Mucosa of descending colon (tissue), 3 donors: Measurements from ENCODE around the gene ITSN1. TPM values are rescaled to one million over a fixed set of nuclear protein-coding genes. Genes with fewer than 3 reads are reported as not detected.

Source experiments
- ATAC-seq: fragments of 200-7000 bp; cut with Tn5 transposase; one replicate; pipeline ENCODE4 v1.9.1; 2020; ENCODE audit warnings: mild to moderate bottlenecking, moderate library complexity
- DNase-seq, 3 donors: peaks; one replicate each; pipeline ENCODE4 v3.0.0-alpha.2; 2020
- H3K36me3 ChIP-seq: fragments of 200-600 bp; one replicate; pipeline ENCODE4 v1.8.0; 2021; ENCODE audit warnings: low read depth, mild to moderate bottlenecking
- H3K4me1 ChIP-seq: fragments of 200-600 bp; one replicate; pipeline ENCODE4 v1.8.0; 2021; ENCODE audit warnings: low read depth, mild to moderate bottlenecking
- H3K4me3 ChIP-seq: fragments of 200-600 bp; one replicate; pipeline ENCODE4 v1.8.0; 2021; ENCODE audit warnings: mild to moderate bottlenecking
- H3K9me3 ChIP-seq: fragments of 200-600 bp; one replicate; pipeline ENCODE4 v1.8.0; 2021; ENCODE audit warnings: mild to moderate bottlenecking
- CTCF ChIP-seq: fragments of 200-600 bp; IDR thresholded peaks from one replicate; pipeline ENCODE4 v1.8.0; 2022; ENCODE audit warnings: antibody characterized with exemption, mild to moderate bottlenecking
- intact Hi-C, 2 donors: fragments of 100-400 bp; cut with DNase I in 1 of 2; cut with micrococcal nuclease in 1 of 2; formaldehyde crosslinking; loops; one replicate each; pipeline versions ENCODE4 v1.11.0 to v1.11.1; 2022; cut with DNase I, micrococcal nuclease
- total RNA-seq, 3 donors: library from RNA; stranded (reverse); fragmentation: NEBNext Ultra II Directional in 2 of 3; extraction: Animal tissue kit (Norgen Biotek cat#: 25700) in 2 of 3; gene quantifications; one replicate each; pipeline versions ENCODE4 v1.2.1 to v1.2.4, GENCODE V29; 2021 to 2023
- donor health status: DM: no; HTN: no; CAD: no; lungs with moderate emphysema.
- donor health status: DM: no; HTN: no; CAD: no.
- donor health status: DM: no; HTN: yes; CAD: no.

ITSN1 gene
- total RNA-seq, 3 donors from 2014 or later: 35.6 to 54.8 (median 45.3) TPM

GRCh38 chr21:33699277-33699676, 57.0 kb downstream of the ITSN1 start:
- no peaks in the 10 kb centered on the region for H3K36me3 ChIP-seq
- no peak overlapping the region for H3K4me3 ChIP-seq
- H3K4me1 ChIP-seq: no peaks in the 10 kb centered on the region
- no peaks in the 10 kb centered on the region for H3K9me3 ChIP-seq
- TF ChIP-seq CTCF: no peak
- intact Hi-C loops: no loop called here
- no peak for ATAC-seq
- no peak for DNase-seq

GRCh38 chr21:33700491-33700890, 58.2 kb downstream of the ITSN1 start:
- Histone ChIP-seq H3K9me3 (no peaks in the 10 kb centered on the region), H3K4me3 (no peak overlapping the region), H3K4me1 (no peaks in the 10 kb centered on the region), H3K36me3 (no peaks in the 10 kb centered on the region)
- no peak for DNase-seq
- intact Hi-C loops: no loop called here
- no peak for ATAC-seq
- TF ChIP-seq CTCF: no peak

- no peaks in the 10 kb centered on the region for H3K4me1 ChIP-seq
- H3K9me3 ChIP-seq: peaks cover 4% of the 10 kb centered on the region
- ATAC-seq: no peak
- H3K4me3 ChIP-seq: no peak overlapping the region
- TF ChIP-seq CTCF: no peak
- no peaks in the 10 kb centered on the region for H3K36me3 ChIP-seq
- no peak for DNase-seq
- intact Hi-C loops: no loop called here
Observed at GRCh38 chr21:33703750-33704606, 61.7 kb downstream of the ITSN1 start.

- no peak overlapping the region for H3K4me3 ChIP-seq
- no peaks in the 10 kb centered on the region for H3K36me3 ChIP-seq
- intact Hi-C loops: no loop called here
- H3K9me3 ChIP-seq: peaks cover 7% of the 10 kb centered on the region
- H3K4me1 ChIP-seq: no peaks in the 10 kb centered on the region
- ATAC-seq (no peak), DNase-seq (no peak)
- no peak for TF ChIP-seq CTCF
Observed at GRCh38 chr21:33707846-33708245, 65.5 kb downstream of the ITSN1 start.

GRCh38 chr21:33708874-33709273, 66.6 kb downstream of the ITSN1 start:
- Histone ChIP-seq H3K36me3 (no peaks in the 10 kb centered on the region), H3K4me1 (no peaks in the 10 kb centered on the region), H3K9me3 (peaks cover 7% of the 10 kb centered on the region), H3K4me3 (no peak overlapping the region)
- no peak for TF ChIP-seq CTCF
- intact Hi-C loops: no loop called here
- DNase-seq (no peak), ATAC-seq (no peak)
